ENCODE results near the gene GPR143.

DNA sequence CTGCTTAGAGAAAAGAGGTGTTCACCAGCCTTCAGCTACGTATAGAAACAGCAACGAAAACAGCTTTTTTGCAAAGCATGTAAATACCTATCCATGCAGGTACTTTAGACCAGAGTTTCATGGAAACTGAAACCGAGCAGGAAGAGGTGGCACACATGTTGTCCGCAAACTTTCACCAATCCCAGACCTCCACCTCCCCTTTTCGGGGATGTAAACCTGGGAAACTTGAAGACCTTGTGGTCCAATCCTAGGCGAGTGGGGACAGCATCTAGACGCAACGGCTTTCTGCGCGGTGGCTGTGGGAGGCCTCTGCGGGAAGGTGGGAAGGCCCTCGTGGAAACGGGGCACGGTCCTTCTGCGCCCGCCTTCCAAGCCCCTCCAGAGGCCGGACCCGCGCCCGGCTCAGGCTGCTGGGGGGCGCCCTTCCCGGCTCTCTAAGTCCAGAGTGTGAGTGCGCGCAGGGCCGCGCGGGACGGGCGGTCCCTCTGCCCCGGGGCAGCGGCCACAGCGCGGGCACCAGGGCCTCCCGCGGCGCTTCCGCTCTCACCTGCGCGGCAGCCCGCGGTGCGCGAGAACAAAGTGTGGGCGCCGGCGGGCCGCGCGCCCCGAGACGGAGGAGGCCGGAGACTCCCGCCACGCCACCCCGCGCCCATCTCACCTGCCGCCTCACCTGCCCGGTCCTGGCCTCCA, 19.8 kb upstream of the GPR143 start:
- no peak for TF ChIP-seq CTCF (IDR thresholded peaks at IDR 0.05; ENCODE audit: low read depth, low read length)
- no peak for TF ChIP-seq EZH2phosphoT487 (IDR thresholded peaks at IDR 0.05; ENCODE audit: low read depth)
